ENCODE measurements around the gene HSPA6.
"Not testable (repeated sequence)": the region's sequence is repeated elsewhere in the genome, so short reads cannot be mapped to it uniquely, and the experiment has no call there.

DNA sequence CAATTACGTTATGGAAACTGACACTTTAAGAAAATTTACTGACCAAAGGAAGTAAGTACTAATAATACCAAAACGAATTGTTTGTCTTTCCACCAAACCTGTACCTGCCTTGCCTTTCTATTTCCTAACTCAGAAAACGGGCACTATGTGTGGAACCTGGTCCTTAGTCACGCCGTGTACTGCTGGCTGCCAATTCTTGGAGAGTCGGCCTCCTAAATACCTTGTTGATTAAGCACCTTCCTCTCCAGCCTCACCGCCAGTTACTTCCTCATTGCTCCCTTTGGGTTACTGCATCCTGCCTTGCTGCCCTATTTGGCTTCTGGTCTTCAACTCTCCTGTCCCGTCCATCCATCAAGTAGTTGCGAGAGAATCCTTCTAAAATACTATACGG lies 16.2 kb downstream of the HSPA6 start:
- TF ChIP-seq, protein P1, sequence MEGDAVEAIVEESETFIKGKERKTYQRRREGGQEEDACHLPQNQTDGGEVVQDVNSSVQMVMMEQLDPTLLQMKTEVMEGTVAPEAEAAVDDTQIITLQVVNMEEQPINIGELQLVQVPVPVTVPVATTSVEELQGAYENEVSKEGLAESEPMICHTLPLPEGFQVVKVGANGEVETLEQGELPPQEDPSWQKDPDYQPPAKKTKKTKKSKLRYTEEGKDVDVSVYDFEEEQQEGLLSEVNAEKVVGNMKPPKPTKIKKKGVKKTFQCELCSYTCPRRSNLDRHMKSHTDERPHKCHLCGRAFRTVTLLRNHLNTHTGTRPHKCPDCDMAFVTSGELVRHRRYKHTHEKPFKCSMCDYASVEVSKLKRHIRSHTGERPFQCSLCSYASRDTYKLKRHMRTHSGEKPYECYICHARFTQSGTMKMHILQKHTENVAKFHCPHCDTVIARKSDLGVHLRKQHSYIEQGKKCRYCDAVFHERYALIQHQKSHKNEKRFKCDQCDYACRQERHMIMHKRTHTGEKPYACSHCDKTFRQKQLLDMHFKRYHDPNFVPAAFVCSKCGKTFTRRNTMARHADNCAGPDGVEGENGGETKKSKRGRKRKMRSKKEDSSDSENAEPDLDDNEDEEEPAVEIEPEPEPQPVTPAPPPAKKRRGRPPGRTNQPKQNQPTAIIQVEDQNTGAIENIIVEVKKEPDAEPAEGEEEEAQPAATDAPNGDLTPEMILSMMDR (IDR thresholded peaks at IDR 0.05; ENCODE audit: low read depth, low read length) = not testable (repeated sequence)
- not testable (repeated sequence) for TF ChIP-seq EZH2phosphoT487 (IDR thresholded peaks at IDR 0.05; ENCODE audit: low read depth)
